AG04450 (cell line): ENCODE results near the gene P2RX5. TPM values are rescaled to one million over a fixed set of nuclear protein-coding genes. Genes with fewer than 3 reads are reported as not detected.

Experiments used
- CTCF ChIA-PET: fragments of 300-600, 350-600 bp; formaldehyde crosslinking; extraction: SDS; loops from one replicate; lab custom pipeline; 2022; ENCODE audit warnings: antibody characterized with exemption, inconsistent platforms; lab: Charles Lee
- POLR2A ChIA-PET: fragments of 350-600 bp; formaldehyde crosslinking; extraction: SDS; loops from one replicate; lab custom pipeline; 2021; ENCODE audit warnings: antibody characterized with exemption, inconsistent platforms; lab: Yijun Ruan, JAX
- DNase-seq: peaks from one replicate; pipeline ENCODE4 v3.0.0-alpha.2; 2011; ENCODE audit warnings: low read depth, low spot score
- H3K27ac ChIP-seq: one replicate; pipeline ENCODE4 v1.5.1; 2012; ENCODE audit warnings: low read depth, low read length, control low read depth
- H3K27me3 ChIP-seq: one replicate; pipeline ENCODE4 v1.6.0; 2012; ENCODE audit warnings: low read length; ENCODE audit not compliant: control insufficient read depth, insufficient read depth
- H3K4me3 ChIP-seq: 2 replicates; pipeline ENCODE4 v1.5.1; 2011; ENCODE audit warnings: mild to moderate bottlenecking, low read depth, low read length, control low read depth
- H3K9me3 ChIP-seq: 2 replicates; pipeline ENCODE4 v1.5.1; 2012; ENCODE audit warnings: low read length; ENCODE audit not compliant: control insufficient read depth, insufficient read depth
- CTCF ChIP-seq: IDR thresholded peaks from 2 replicates; pipeline ENCODE4 v1.5.1; 2011; ENCODE audit warnings: low read depth, low read length, control low read depth, inconsistent platforms
- polyA plus RNA-seq: library from polyadenylated mRNA; depleted of rRNA; stranded (reverse); fragments of >200 nt; gene quantifications from 2 replicates; pipeline ENCODE4 v1.2.3, GENCODE V29; 2011

P2RX5 gene
- polyA plus RNA-seq, 1 experiment = 4.5 TPM

GRCh38 chr17:3641717-3642486 lies 54.1 kb downstream of the P2RX5 start:
- CTCF ChIA-PET = no interaction called here
- H3K27me3 ChIP-seq = no peaks in the 10 kb centered on the region
- POLR2A ChIA-PET = no interaction called here
- H3K27ac ChIP-seq = no peak overlapping the region
- H3K4me3 ChIP-seq = no peak overlapping the region
- no peak for TF ChIP-seq CTCF
- no peak for DNase-seq
- no peaks in the 10 kb centered on the region for H3K9me3 ChIP-seq

GRCh38 chr17:3641014-3641413 lies 54.9 kb downstream of the P2RX5 start:
- no peak for TF ChIP-seq CTCF
- ChIA-PET POLR2A (no interaction called here), CTCF (interaction anchor here (1.3 kb wide), 1 partner anchor 8 kb away, joined by 4 read pairs; no protein-coding TSS in a partner anchor)
- H3K27ac ChIP-seq = no peak overlapping the region
- no peaks in the 10 kb centered on the region for H3K9me3 ChIP-seq
- H3K4me3 ChIP-seq = no peak overlapping the region
- no peaks in the 10 kb centered on the region for H3K27me3 ChIP-seq
- no peak for DNase-seq

DNA sequence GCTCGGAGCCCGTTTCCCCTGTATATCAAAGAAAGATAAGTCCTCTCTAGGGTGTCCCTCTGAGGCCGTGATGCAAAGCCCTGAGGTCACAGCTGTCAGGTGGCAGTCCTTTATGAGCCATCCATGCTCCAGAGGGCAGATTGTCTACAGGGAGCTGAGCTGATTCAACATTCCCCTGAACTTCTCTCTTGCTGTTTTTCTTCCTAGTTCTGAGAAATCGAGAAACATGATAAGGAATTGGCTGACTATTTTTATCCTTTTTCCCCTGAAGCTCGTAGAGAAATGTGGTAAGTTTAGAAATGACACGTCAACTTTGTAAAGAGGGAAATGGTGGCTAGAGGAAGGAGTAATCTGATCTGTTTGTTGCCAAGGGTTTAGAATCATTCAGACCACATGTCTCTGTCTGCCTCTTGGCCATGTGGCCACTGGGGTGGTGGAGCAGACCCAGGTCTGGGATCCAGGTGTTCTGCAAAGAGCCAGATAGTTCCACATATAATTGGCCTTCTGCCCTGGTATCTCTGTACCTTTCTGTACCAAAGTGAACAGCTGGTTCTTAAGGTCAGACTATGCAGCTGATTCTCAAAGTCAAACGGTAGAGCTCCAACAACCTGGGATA lies 55.9 kb downstream of the P2RX5 start:
- DNase-seq = no peak
- no peak for TF ChIP-seq CTCF
- no peaks in the 10 kb centered on the region for H3K27me3 ChIP-seq
- CTCF ChIA-PET = interaction anchor here (1.3 kb wide), 1 partner anchor 9 kb away, joined by 4 read pairs; no protein-coding TSS in a partner anchor
- POLR2A ChIA-PET = interaction anchor here (0.7 to 1.4 kb wide), 2 partner anchors 23 to 28 kb away, joined by 3 read pairs; partner anchors contain the start of gene TAX1BP3
- peak overlapping the region; percentile 68 for H3K27ac ChIP-seq
- H3K4me3 ChIP-seq = no peak overlapping the region
- no peaks in the 10 kb centered on the region for H3K9me3 ChIP-seq

- TF ChIP-seq CTCF = no peak
- no peak for DNase-seq
- no peaks in the 10 kb centered on the region for H3K27me3 ChIP-seq
- peak overlapping the region; percentile 99 for H3K27ac ChIP-seq
- ChIA-PET CTCF (interaction anchor here (1.1 to 2.7 kb wide), 4 partner anchors 11 to 588 kb away, joined by 4 to 13 read pairs (median 6); no protein-coding TSS in a partner anchor), POLR2A (interaction anchor here (0.6 to 2.3 kb wide), 6 partner anchors 15 to 588 kb away, joined by 3 to 32 read pairs (median 7); partner anchors contain the start of gene TAX1BP3)
- H3K4me3 ChIP-seq = peak overlapping the region; percentile 84
- no peaks in the 10 kb centered on the region for H3K9me3 ChIP-seq
Measured at GRCh38 chr17:3636908-3637373, 59.0 kb downstream of the P2RX5 start.
